PC-3 (cell line): ENCODE measurements around the gene BACH2. TPM values are rescaled to one million over a fixed set of nuclear protein-coding genes. Genes with fewer than 3 reads are reported as not detected.

ENCODE experiments used
- ATAC-seq: fragments of 200-7000 bp; cut with Tn5 transposase; 2 replicates; pipeline ENCODE4 v1.9.1; 2020; ENCODE audit warnings: mild to moderate bottlenecking, moderate library complexity
- BruUV-seq: library from RNA; stranded (reverse); fragments of 400-500 nt; replicated peaks from 2 replicates; lab custom pipeline; 2021; lab: Mats Ljungman, UMichigan
- CTCF ChIA-PET: fragments of 300-600 bp; sonication (Branson Sonifier 250); formaldehyde crosslinking; loops from one replicate; lab custom pipeline; 2022; ENCODE audit warnings: antibody characterized with exemption; lab: Charles Lee
- POLR2A ChIA-PET: fragments of 300-600 bp; sonication (Branson Sonifier 250); formaldehyde crosslinking; loops from one replicate; lab custom pipeline; 2022; ENCODE audit warnings: antibody characterized with exemption; ENCODE audit not compliant: unreplicated experiment; lab: Charles Lee
- DNase-seq: peaks from one replicate; pipeline ENCODE4 v3.0.0-alpha.2; 2015
- H2AFZ ChIP-seq: fragments of 300-600 bp; sonication (generic); 2 replicates; pipeline ENCODE4 v1.6.0; 2016; ENCODE audit warnings: antibody characterized with exemption, low read length
- H3F3A ChIP-seq: fragments of 300-600 bp; sonication (generic); one replicate; pipeline ENCODE4 v1.6.0; 2017; ENCODE audit warnings: antibody characterized with exemption, low read length, control low read depth, mild to moderate bottlenecking; ENCODE audit not compliant: unreplicated experiment
- H3K27ac ChIP-seq: fragments of 300-600 bp; sonication (generic); 2 replicates; pipeline ENCODE4 v1.5.1; 2016; ENCODE audit warnings: mild to moderate bottlenecking, low read length
- H3K27me3 ChIP-seq: fragments of 300-600 bp; sonication (generic); 2 replicates; pipeline ENCODE4 v1.6.1; 2016; ENCODE audit warnings: low read length, mixed read lengths
- H3K36me3 ChIP-seq: fragments of 300-600 bp; sonication (generic); 2 replicates; pipeline ENCODE4 v1.6.1; 2016; ENCODE audit warnings: low read depth, mixed run types, low read length, mixed read lengths
- H3K4me1 ChIP-seq: fragments of 300-600 bp; sonication (generic); 2 replicates; pipeline ENCODE4 v1.5.1; 2016; ENCODE audit warnings: low read length; ENCODE audit not compliant: insufficient read depth
- H3K4me2 ChIP-seq: fragments of 300-600 bp; sonication (generic); 2 replicates; pipeline ENCODE4 v1.6.0; 2016; ENCODE audit warnings: low read length
- H3K4me3 ChIP-seq: fragments of 300-600 bp; sonication (generic); 2 replicates; pipeline ENCODE4 v1.5.1; 2016; ENCODE audit warnings: mild to moderate bottlenecking, low read length, mixed read lengths
- H3K79me2 ChIP-seq: fragments of 300-600 bp; sonication (generic); 2 replicates; pipeline ENCODE4 v1.6.1; 2017; ENCODE audit warnings: low read length, mixed read lengths
- H3K9ac ChIP-seq: fragments of 300-600 bp; sonication (generic); 2 replicates; pipeline ENCODE4 v1.6.0; 2016; ENCODE audit warnings: mild to moderate bottlenecking, low read length
- H3K9me2 ChIP-seq: fragments of 300-600 bp; sonication (generic); replicated peaks from 2 replicates; pipeline ENCODE4 v1.6.1; 2016; ENCODE audit warnings: mixed run types, low read length, mixed read lengths
- H3K9me3 ChIP-seq: fragments of 300-600 bp; sonication (generic); 2 replicates; pipeline ENCODE4 v1.6.1; 2016; ENCODE audit warnings: low read length, mixed read lengths
- H4K20me1 ChIP-seq: fragments of 300-600 bp; sonication (generic); 2 replicates; pipeline ENCODE4 v1.6.1; 2016; ENCODE audit warnings: low read length, mixed read lengths
- CTCF ChIP-seq: fragments of 300-600 bp; sonication (generic); conservative IDR thresholded peaks from 2 replicates; pipeline ENCODE4 v1.5.1; 2017; ENCODE audit warnings: antibody characterized with exemption, low read depth, mild to moderate bottlenecking, low read length
- EZH2 ChIP-seq: fragments of 300-600 bp; sonication (generic); IDR thresholded peaks from one replicate; pipeline ENCODE4 v1.6.1; 2017; ENCODE audit warnings: antibody characterized with exemption, mild to moderate bottlenecking, low read length; ENCODE audit not compliant: unreplicated experiment
- EZH2phosphoT487 ChIP-seq: fragments of 300-600 bp; sonication (generic); IDR thresholded peaks from 2 replicates; pipeline ENCODE4 v1.6.1; 2018; ENCODE audit warnings: mild to moderate bottlenecking, antibody characterized with exemption, low read length, borderline replicate concordance
- intact Hi-C: fragments of 100-400 bp; cut with micrococcal nuclease; formaldehyde crosslinking; loops from 2 replicates; pipeline ENCODE4 v1.9.0; 2023
- total RNA-seq: library from RNA; depleted of rRNA; stranded (reverse); fragments of >200 nt; gene quantifications from 2 replicates; pipeline ENCODE4 v1.2.3, GENCODE V29; 2014

Gene BACH2
- total RNA-seq, 1 experiment from 2014 or later: 7.0 TPM

- H3K4me3 ChIP-seq: no peak overlapping the region
- CTCF ChIA-PET: no interaction called here
- no TSS peak for BruUV-seq
- H2AFZ ChIP-seq: no peak overlapping the region
- POLR2A ChIA-PET: no interaction called here
- no peaks in the 10 kb centered on the region for H3F3A ChIP-seq
- no peak for TF ChIP-seq CTCF
- no peak for TF ChIP-seq EZH2phosphoT487
- TF ChIP-seq EZH2: no peak
- no peaks in the 10 kb centered on the region for H3K36me3 ChIP-seq
- peak overlapping the region; percentile 76 for H3K4me2 ChIP-seq
- intact Hi-C loops: no loop called here
- H3K9me3 ChIP-seq: no peaks in the 10 kb centered on the region
- H3K79me2 ChIP-seq: no peaks in the 10 kb centered on the region
- peaks cover 32% of the 10 kb centered on the region for H3K4me1 ChIP-seq
- H3K9ac ChIP-seq: no peak overlapping the region
- peak overlapping the region; percentile 79 for H3K27ac ChIP-seq
- H3K27me3 ChIP-seq: no peaks in the 10 kb centered on the region
- no peaks in the 10 kb centered on the region for H3K9me2 ChIP-seq
- ATAC-seq (peak; percentile 8), DNase-seq (no peak)
- H4K20me1 ChIP-seq: no peaks in the 10 kb centered on the region
Measured at GRCh38 chr6:90003941-90004340, 292.7 kb downstream of the BACH2 start.

GRCh38 chr6:90003069-90003795, 293.4 kb downstream of the BACH2 start:
- DNase-seq: peak; percentile 72

More at GRCh38 chr6:90003069-90003795, 293.4 kb downstream of the BACH2 start:
- Histone ChIP-seq H3K9me3 (no peaks in the 10 kb centered on the region), H3K9ac (peak overlapping the region; percentile 27), H3K4me1 (peaks cover 25% of the 10 kb centered on the region), H3K36me3 (no peaks in the 10 kb centered on the region), H3K79me2 (no peaks in the 10 kb centered on the region), H3F3A (no peaks in the 10 kb centered on the region), H3K4me2 (peak overlapping the region; percentile 76), H3K9me2 (no peaks in the 10 kb centered on the region), H3K27me3 (no peaks in the 10 kb centered on the region), H3K27ac (peak overlapping the region; percentile 79), H3K4me3 (peak overlapping the region; percentile 24; the same call in 1 of the 2 replicates), H4K20me1 (no peaks in the 10 kb centered on the region), H2AFZ (peak overlapping the region; percentile 33; the same call in 1 of the 2 replicates)
- ChIA-PET POLR2A (no interaction called here), CTCF (no interaction called here)
- TF ChIP-seq EZH2: no peak
- TF ChIP-seq EZH2phosphoT487: no peak
- TF ChIP-seq CTCF: no peak
- ATAC-seq: peak; percentile 93
- intact Hi-C loops: no loop called here
- no TSS peak for BruUV-seq
